Measurements from ENCODE around the gene IL17RC. TPM values are rescaled to one million over a fixed set of nuclear protein-coding genes. Genes with fewer than 3 reads are reported as not detected.

Gene IL17RC
- total and polyA plus RNA-seq, 2 donors (not counting 1 experiment from before 2014, with no cell fraction given), result 17.1 to 17.5 TPM

DNA sequence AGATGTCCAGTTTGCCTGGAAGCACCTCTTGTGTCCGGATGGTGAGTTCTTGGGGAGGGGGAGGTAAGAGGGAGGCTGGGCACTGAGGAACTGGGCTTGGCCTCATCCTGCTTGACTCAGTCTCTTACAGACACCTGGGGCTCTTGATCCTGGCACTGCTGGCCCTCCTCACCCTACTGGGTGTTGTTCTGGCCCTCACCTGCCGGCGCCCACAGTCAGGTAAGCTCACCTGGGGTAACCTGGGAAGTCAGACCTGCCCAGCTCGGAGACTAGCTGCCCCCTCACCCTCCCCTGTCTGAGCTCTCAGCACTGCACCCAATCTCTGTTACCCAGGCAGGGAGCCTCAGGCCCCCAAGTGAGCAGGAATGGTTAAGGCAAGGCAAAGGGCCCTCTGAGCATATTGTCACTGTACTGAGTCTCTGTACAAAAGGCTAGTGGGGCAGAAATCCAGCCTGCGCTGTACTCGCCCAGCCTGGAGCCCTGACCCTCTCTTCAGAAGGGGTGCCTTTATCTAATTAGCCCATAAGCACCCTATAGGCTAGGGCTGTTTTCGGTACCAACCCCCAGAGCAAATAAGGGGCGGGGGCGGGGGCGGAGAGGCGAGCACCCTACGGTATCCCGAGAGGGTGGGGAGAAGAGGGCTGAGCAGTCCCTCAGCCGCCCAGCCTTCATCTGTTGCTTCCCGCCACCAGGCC lies 2.2 kb upstream of the IL17RC start:
- H3K27ac ChIP-seq (ENCODE audit: insufficient read depth, low read length), result peak overlapping the region; percentile 68
- peaks cover 13% of the 10 kb centered on the region for H3K4me1 ChIP-seq (ENCODE audit: control insufficient read depth, extremely low read depth, insufficient read depth, low read length)
- H3K9ac ChIP-seq (ENCODE audit: insufficient read depth, low read length), result no peak overlapping the region
- peaks cover 4% of the 10 kb centered on the region for H3K79me2 ChIP-seq (ENCODE audit: control insufficient read depth, insufficient read depth, low read length)
- H3K36me3 ChIP-seq (ENCODE audit: control insufficient read depth, insufficient read depth, low read length), result peaks cover 2% of the 10 kb centered on the region
- H2AFZ ChIP-seq (ENCODE audit: low read length), result no peak overlapping the region
- H3K27me3 ChIP-seq (ENCODE audit: control insufficient read depth, insufficient read depth, low read length), result no peaks in the 10 kb centered on the region
- DNase-seq (ENCODE audit: low read depth in 2 of 2), result no peak
- no peaks in the 10 kb centered on the region for H4K20me1 ChIP-seq (ENCODE audit: control insufficient read depth, extremely low read depth, insufficient read depth, low read length)
- H3K4me3 ChIP-seq (replicated peaks in 1 of 4; ENCODE audit: control extremely low read depth in 1 of 4, insufficient read depth in 1 of 4, low read depth in 3 of 4, low read length in 4 of 4), result peak overlapping the region in 1 of 4 experiments; percentile 56
- TF ChIP-seq, protein P1, sequence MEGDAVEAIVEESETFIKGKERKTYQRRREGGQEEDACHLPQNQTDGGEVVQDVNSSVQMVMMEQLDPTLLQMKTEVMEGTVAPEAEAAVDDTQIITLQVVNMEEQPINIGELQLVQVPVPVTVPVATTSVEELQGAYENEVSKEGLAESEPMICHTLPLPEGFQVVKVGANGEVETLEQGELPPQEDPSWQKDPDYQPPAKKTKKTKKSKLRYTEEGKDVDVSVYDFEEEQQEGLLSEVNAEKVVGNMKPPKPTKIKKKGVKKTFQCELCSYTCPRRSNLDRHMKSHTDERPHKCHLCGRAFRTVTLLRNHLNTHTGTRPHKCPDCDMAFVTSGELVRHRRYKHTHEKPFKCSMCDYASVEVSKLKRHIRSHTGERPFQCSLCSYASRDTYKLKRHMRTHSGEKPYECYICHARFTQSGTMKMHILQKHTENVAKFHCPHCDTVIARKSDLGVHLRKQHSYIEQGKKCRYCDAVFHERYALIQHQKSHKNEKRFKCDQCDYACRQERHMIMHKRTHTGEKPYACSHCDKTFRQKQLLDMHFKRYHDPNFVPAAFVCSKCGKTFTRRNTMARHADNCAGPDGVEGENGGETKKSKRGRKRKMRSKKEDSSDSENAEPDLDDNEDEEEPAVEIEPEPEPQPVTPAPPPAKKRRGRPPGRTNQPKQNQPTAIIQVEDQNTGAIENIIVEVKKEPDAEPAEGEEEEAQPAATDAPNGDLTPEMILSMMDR (conservative IDR thresholded peaks at IDR 0.05 in 1 of 2, IDR thresholded peaks at IDR 0.05 in 1 of 2; ENCODE audit: low read depth in 1 of 2, low read length in 2 of 2), result no peak
- no peak for TF ChIP-seq EZH2 (IDR thresholded peaks at IDR 0.05; ENCODE audit: low read length, missing control alignments)
- peak overlapping the region; percentile 32 for H3K4me2 ChIP-seq (ENCODE audit: extremely low read depth, insufficient read depth, low read length)
- no peaks in the 10 kb centered on the region for H3K9me3 ChIP-seq (ENCODE audit: control insufficient read depth, insufficient read depth, low read depth, low read length)

DNA sequence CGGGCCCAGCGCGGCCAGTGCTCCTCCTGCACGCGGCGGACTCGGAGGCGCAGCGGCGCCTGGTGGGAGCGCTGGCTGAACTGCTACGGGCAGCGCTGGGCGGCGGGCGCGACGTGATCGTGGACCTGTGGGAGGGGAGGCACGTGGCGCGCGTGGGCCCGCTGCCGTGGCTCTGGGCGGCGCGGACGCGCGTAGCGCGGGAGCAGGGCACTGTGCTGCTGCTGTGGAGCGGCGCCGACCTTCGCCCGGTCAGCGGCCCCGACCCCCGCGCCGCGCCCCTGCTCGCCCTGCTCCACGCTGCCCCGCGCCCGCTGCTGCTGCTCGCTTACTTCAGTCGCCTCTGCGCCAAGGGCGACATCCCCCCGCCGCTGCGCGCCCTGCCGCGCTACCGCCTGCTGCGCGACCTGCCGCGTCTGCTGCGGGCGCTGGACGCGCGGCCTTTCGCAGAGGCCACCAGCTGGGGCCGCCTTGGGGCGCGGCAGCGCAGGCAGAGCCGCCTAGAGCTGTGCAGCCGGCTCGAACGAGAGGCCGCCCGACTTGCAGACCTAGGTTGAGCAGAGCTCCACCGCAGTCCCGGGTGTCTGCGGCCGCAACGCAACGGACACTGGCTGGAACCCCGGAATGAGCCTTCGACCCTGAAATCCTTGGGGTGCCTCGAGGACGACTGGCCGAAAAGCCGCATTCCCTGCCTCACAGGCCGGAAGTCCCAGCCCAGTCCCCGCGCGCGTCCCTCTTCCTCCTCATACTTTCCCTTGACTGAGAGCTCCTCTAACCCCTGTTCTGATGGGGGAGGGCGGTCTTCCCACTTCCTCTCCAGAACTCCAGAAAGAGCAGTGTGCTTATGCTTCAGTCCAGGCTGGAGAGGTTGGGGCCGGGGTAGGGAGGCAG lies 1.4 kb upstream of the IL17RC start:
- H3K4me3 ChIP-seq (replicated peaks in 1 of 4; ENCODE audit: control extremely low read depth in 1 of 4, insufficient read depth in 1 of 4, low read depth in 3 of 4, low read length in 4 of 4), result peak overlapping the region; percentile 43 to 56 (median 48)
- H3K27me3 ChIP-seq (ENCODE audit: control insufficient read depth, insufficient read depth, low read length), result no peaks in the 10 kb centered on the region
- H3K79me2 ChIP-seq (ENCODE audit: control insufficient read depth, insufficient read depth, low read length), result peaks cover 4% of the 10 kb centered on the region
- peak overlapping the region; percentile 69 for H3K9ac ChIP-seq (ENCODE audit: insufficient read depth, low read length)
- peaks cover 13% of the 10 kb centered on the region for H3K4me1 ChIP-seq (ENCODE audit: control insufficient read depth, extremely low read depth, insufficient read depth, low read length)
- DNase-seq (ENCODE audit: low read depth in 2 of 2), result peak; percentile 59
- TF ChIP-seq, protein P1 (conservative IDR thresholded peaks at IDR 0.05 in 1 of 2, IDR thresholded peaks at IDR 0.05 in 1 of 2; ENCODE audit: low read depth in 1 of 2, low read length in 2 of 2), result peak; percentile 38 to 54
- no peak for TF ChIP-seq EZH2 (IDR thresholded peaks at IDR 0.05; ENCODE audit: low read length, missing control alignments)
- peak overlapping the region; percentile 89 for H2AFZ ChIP-seq (ENCODE audit: low read length)
- peak overlapping the region; percentile 95 for H3K4me2 ChIP-seq (ENCODE audit: extremely low read depth, insufficient read depth, low read length)
- H3K9me3 ChIP-seq (ENCODE audit: control insufficient read depth, insufficient read depth, low read depth, low read length), result no peaks in the 10 kb centered on the region
- no peaks in the 10 kb centered on the region for H4K20me1 ChIP-seq (ENCODE audit: control insufficient read depth, extremely low read depth, insufficient read depth, low read length)
- H3K27ac ChIP-seq (ENCODE audit: insufficient read depth, low read length), result peak overlapping the region; percentile 68
- peaks cover 3% of the 10 kb centered on the region for H3K36me3 ChIP-seq (ENCODE audit: control insufficient read depth, insufficient read depth, low read length)

DNA sequence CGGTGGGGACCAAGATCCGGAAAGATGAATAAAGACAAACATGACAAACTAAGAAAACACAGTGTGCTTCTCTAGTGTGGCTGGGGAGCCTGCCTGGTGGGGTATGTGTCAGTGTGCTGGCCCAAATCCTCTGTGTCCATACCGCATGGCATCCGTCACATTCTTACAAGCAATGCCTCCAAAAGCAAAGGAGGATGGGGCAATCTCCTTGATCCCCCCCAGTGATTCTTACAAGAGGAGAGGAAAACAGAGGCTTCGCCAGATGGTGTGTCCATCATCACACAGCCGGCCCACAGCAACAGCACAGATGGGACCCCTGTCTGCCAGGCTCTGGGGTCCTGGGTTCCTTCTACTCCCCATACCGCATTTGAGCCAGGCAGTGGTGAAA lies 558 bp upstream of the IL17RC start:
- H3K36me3 ChIP-seq (ENCODE audit: control insufficient read depth, insufficient read depth, low read length), result peaks cover 3% of the 10 kb centered on the region
- H3K4me1 ChIP-seq (ENCODE audit: control insufficient read depth, extremely low read depth, insufficient read depth, low read length), result peaks cover 13% of the 10 kb centered on the region
- peak overlapping the region; percentile 96 for H3K27ac ChIP-seq (ENCODE audit: insufficient read depth, low read length)
- H4K20me1 ChIP-seq (ENCODE audit: control insufficient read depth, extremely low read depth, insufficient read depth, low read length), result no peaks in the 10 kb centered on the region
- H3K79me2 ChIP-seq (ENCODE audit: control insufficient read depth, insufficient read depth, low read length), result peaks cover 4% of the 10 kb centered on the region
- H3K27me3 ChIP-seq (ENCODE audit: control insufficient read depth, insufficient read depth, low read length), result no peaks in the 10 kb centered on the region
- no peak for TF ChIP-seq EZH2 (IDR thresholded peaks at IDR 0.05; ENCODE audit: low read length, missing control alignments)
- TF ChIP-seq, protein P1 (conservative IDR thresholded peaks at IDR 0.05 in 1 of 2, IDR thresholded peaks at IDR 0.05 in 1 of 2; ENCODE audit: low read depth in 1 of 2, low read length in 2 of 2), result no peak
- DNase-seq (ENCODE audit: low read depth in 2 of 2), result peak; percentile 26 to 43
- peak overlapping the region; percentile 85 for H3K4me2 ChIP-seq (ENCODE audit: extremely low read depth, insufficient read depth, low read length)
- peak overlapping the region; percentile 33 to 59 (median 44) for H3K4me3 ChIP-seq (replicated peaks in 1 of 4; ENCODE audit: control extremely low read depth in 1 of 4, insufficient read depth in 1 of 4, low read depth in 3 of 4, low read length in 4 of 4)
- peak overlapping the region; percentile 55 for H2AFZ ChIP-seq (ENCODE audit: low read length)
- no peaks in the 10 kb centered on the region for H3K9me3 ChIP-seq (ENCODE audit: control insufficient read depth, insufficient read depth, low read depth, low read length)
- peak overlapping the region; percentile 30 for H3K9ac ChIP-seq (ENCODE audit: insufficient read depth, low read length)
